ENCODE results near the gene PMM1. TPM values are rescaled to one million over a fixed set of nuclear protein-coding genes. Genes with fewer than 3 reads are reported as not detected.

PMM1 gene
- total RNA-seq, 2 experiments from 2014 or later, result 17.0 to 40.5 TPM

DNA sequence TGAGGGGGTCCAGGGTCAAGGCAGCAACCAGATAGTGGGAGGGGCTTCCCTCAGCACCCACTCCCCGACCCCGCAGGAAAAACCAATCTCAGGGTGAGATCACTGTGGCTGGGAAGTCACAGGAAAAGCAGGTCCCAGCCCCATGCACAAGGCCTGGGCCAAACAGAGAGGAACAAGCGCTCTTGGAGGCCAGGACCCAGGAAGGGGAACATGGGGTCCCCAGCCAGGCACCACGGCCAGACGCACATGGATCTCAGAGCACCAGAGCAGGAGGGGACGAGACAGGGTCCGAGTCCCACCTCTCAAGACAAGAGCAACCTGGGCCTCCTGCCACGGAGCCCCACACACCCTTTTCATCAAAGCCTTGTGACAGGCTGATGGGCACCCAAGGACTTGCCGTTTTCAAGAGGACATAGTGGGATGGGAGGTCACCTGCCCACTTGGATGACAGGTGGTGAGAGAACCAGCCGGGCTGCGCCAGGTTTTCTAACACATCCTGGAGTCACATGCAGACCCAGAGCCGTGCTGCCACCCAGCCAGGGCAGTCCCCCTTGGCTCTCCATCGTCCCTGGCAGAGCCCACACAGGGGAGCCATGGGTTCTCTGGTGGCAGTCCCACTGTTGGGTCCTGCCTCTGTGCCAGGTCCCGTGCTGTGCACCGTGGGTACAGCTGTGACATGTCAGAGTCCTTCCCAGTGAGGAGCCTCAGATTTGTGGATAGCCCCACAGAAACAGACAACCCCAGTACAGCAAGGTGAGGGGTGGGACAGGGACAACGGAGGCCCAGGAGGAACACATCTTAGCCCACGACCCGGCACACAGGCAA lies 58.5 kb downstream of the PMM1 start:
- H4K20me1 ChIP-seq (ENCODE audit: insufficient read depth, low read length), result no peaks in the 10 kb centered on the region
- no peaks in the 10 kb centered on the region for H3K9me2 ChIP-seq (ENCODE audit: insufficient read depth, low read length)
- H3K79me2 ChIP-seq (ENCODE audit: insufficient read depth, low read depth, low read length), result no peaks in the 10 kb centered on the region
- H3K4me3 ChIP-seq (ENCODE audit: low read depth, low read length, poor library complexity, severe bottlenecking), result no peak overlapping the region
- no peak for DNase-seq (ENCODE audit: low spot score)
- intact Hi-C loops (cut with micrococcal nuclease; ENCODE audit: unreplicated experiment), result no loop called here
- H2AFZ ChIP-seq (ENCODE audit: low read length), result no peak overlapping the region
- H3K27ac ChIP-seq (ENCODE audit: low read depth, low read length, poor library complexity, severe bottlenecking), result no peak overlapping the region
- H3K9me3 ChIP-seq (ENCODE audit: low read length), result no peaks in the 10 kb centered on the region
- peaks cover 82% of the 10 kb centered on the region for H3K36me3 ChIP-seq (ENCODE audit: insufficient read depth, low read length)
- ChIA-PET CTCF (ENCODE audit: unreplicated experiment) (no interaction called here), POLR2A (no interaction called here)
- TF ChIP-seq EZH2phosphoT487 (IDR thresholded peaks at IDR 0.05; ENCODE audit: borderline replicate concordance, low read depth, low read length), result no peak
- TF ChIP-seq, protein P1, sequence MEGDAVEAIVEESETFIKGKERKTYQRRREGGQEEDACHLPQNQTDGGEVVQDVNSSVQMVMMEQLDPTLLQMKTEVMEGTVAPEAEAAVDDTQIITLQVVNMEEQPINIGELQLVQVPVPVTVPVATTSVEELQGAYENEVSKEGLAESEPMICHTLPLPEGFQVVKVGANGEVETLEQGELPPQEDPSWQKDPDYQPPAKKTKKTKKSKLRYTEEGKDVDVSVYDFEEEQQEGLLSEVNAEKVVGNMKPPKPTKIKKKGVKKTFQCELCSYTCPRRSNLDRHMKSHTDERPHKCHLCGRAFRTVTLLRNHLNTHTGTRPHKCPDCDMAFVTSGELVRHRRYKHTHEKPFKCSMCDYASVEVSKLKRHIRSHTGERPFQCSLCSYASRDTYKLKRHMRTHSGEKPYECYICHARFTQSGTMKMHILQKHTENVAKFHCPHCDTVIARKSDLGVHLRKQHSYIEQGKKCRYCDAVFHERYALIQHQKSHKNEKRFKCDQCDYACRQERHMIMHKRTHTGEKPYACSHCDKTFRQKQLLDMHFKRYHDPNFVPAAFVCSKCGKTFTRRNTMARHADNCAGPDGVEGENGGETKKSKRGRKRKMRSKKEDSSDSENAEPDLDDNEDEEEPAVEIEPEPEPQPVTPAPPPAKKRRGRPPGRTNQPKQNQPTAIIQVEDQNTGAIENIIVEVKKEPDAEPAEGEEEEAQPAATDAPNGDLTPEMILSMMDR (conservative IDR thresholded peaks at IDR 0.05; ENCODE audit: low read length), result no peak
- no peaks in the 10 kb centered on the region for H3K4me1 ChIP-seq (ENCODE audit: insufficient read depth, low read length, poor library complexity, severe bottlenecking)
- H3K4me2 ChIP-seq (ENCODE audit: low read length), result no peak overlapping the region
- BruUV-seq (replicated peaks), result no TSS peak

DNA sequence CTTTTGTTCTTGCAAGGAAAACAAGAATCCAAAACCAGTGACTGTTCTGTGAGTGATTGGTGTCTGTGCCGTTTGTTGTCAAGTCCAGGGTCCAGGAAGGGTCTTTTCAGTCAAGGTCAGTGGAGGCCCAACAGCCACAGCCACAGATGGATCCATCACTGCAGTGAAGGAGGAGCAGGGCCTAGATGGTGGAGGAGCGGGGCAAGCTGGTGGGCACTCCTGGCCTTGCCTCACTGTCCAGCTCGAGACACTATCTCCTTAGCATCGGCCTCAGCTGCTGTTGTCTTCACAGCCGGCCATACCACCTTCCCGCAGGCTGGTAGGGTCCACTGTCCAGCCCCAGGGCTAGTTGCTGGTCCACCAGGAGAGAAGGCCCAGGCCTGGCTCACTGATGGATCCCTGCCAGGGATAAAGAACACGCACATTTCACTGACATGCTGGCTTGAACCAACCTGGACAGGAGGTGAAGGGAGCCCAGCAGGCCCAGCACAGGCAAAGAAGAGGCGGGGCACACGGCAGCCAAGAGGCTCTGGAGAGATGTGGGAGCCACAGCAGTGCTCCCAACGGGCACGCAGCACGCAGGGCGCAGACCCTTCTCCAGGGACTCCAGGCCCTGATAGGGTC lies 60.6 kb downstream of the PMM1 start:
- no peaks in the 10 kb centered on the region for H3K79me2 ChIP-seq (ENCODE audit: insufficient read depth, low read depth, low read length)
- intact Hi-C loops (cut with micrococcal nuclease; ENCODE audit: unreplicated experiment), result no loop called here
- no peak overlapping the region for H3K4me2 ChIP-seq (ENCODE audit: low read length)
- no peaks in the 10 kb centered on the region for H3K4me1 ChIP-seq (ENCODE audit: insufficient read depth, low read length, poor library complexity, severe bottlenecking)
- H2AFZ ChIP-seq (ENCODE audit: low read length), result no peak overlapping the region
- H4K20me1 ChIP-seq (ENCODE audit: insufficient read depth, low read length), result no peaks in the 10 kb centered on the region
- ChIA-PET CTCF (ENCODE audit: unreplicated experiment) (interaction anchor here (1.2 kb wide), 1 partner anchor 28 kb away, joined by 4 read pairs; no protein-coding TSS in a partner anchor), POLR2A (no interaction called here)
- H3K27ac ChIP-seq (ENCODE audit: low read depth, low read length, poor library complexity, severe bottlenecking), result no peak overlapping the region
- peaks cover 98% of the 10 kb centered on the region for H3K36me3 ChIP-seq (ENCODE audit: insufficient read depth, low read length)
- no peak overlapping the region for H3K4me3 ChIP-seq (ENCODE audit: low read depth, low read length, poor library complexity, severe bottlenecking)
- H3K9me2 ChIP-seq (ENCODE audit: insufficient read depth, low read length), result no peaks in the 10 kb centered on the region
- H3K9me3 ChIP-seq (ENCODE audit: low read length), result no peaks in the 10 kb centered on the region
- BruUV-seq (replicated peaks), result no TSS peak
- DNase-seq (ENCODE audit: low spot score), result no peak
- TF ChIP-seq EZH2phosphoT487 (IDR thresholded peaks at IDR 0.05; ENCODE audit: borderline replicate concordance, low read depth, low read length), result no peak
- TF ChIP-seq, protein P1 (conservative IDR thresholded peaks at IDR 0.05; ENCODE audit: low read length), result no peak

All from OCI-LY7 (cell line).